K562 (cell line): ENCODE measurements around the gene PRKAG2. TPM values are rescaled to one million over a fixed set of nuclear protein-coding genes. Genes with fewer than 3 reads are reported as not detected.

ENCODE experiments used
- ATAC-seq: fragments of 200-7000 bp; cut with Tn5 transposase; 3 replicates; pipeline ENCODE4 v1.9.1; 2020; ENCODE audit warnings: moderate library complexity
- BruUV-seq: library from RNA; stranded (reverse); fragments of 400-500 nt; replicated peaks from 2 replicates; lab custom pipeline; 2021; lab: Mats Ljungman, UMichigan
- CTCF ChIA-PET: fragments of 300-600 bp; formaldehyde crosslinking; extraction: SDS; loops from one replicate; lab custom pipeline; 2021; ENCODE audit warnings: low intra/inter-chr PET ratio; lab: Yijun Ruan, JAX
- POLR2A ChIA-PET: fragments of 300-600, 350-650 bp; sonication (Branson Sonifier 250); formaldehyde crosslinking; extraction: SDS; loops from one replicate; lab custom pipeline; 2021; ENCODE audit warnings: antibody characterized with exemption, inconsistent platforms; lab: Yijun Ruan, JAX
- DNase-seq, 4 experiments: peaks; one replicate each; pipeline versions ENCODE4 v3.0.0 to v3.0.0-alpha.2; 2011 to 2018; ENCODE audit warnings: low spot score in 3 of 4, mixed read lengths in 3 of 4; ENCODE audit errors: extremely low read depth in 1 of 4
- FAIRE-seq: peaks from 2 replicates; lab custom pipeline; 2011; peaks lifted over from hg19 to GRCh38; lab: Jason Lieb, UNC
- H2AFZ ChIP-seq: 2 replicates; pipeline ENCODE4 v1.6.0; 2011; ENCODE audit warnings: low read depth, low read length, control low read depth, inconsistent platforms
- H3K27ac ChIP-seq: fragments of 200-600 bp; 3 replicates; pipeline ENCODE4 v1.8.0; 2011; ENCODE audit warnings: low read depth, mild to moderate bottlenecking, control low read depth, inconsistent platforms, low read length, moderate library complexity, mixed read lengths; ENCODE audit errors: extremely low read depth
- H3K27me3 ChIP-seq, 2 experiments: fragments of 300-600 bp in 1 of 2; 2 replicates in 1 of 2; 3 replicates in 1 of 2; pipeline versions ENCODE4 v1.6.0 to v1.8.0; 2011; ENCODE audit warnings: inconsistent platforms in 2 of 2, low read length in 2 of 2, mild to moderate bottlenecking in 1 of 2, mixed read lengths in 1 of 2, moderate library complexity in 1 of 2; ENCODE audit not compliant: control insufficient read depth in 2 of 2, insufficient read depth in 2 of 2
- H3K36me3 ChIP-seq: fragments of 300-600 bp; 3 replicates; pipeline ENCODE4 v1.8.0; 2011; ENCODE audit warnings: mild to moderate bottlenecking, low read length, inconsistent platforms; ENCODE audit not compliant: control insufficient read depth, insufficient read depth
- H3K4me1 ChIP-seq, 2 experiments: fragments of 200-600 bp in 1 of 2; replicated peaks in 1 of 2; 2 replicates in 1 of 2; 3 replicates in 1 of 2; pipeline versions ENCODE4 v1.5.1 to v1.8.0; 2011; ENCODE audit warnings: inconsistent platforms in 2 of 2, low read length in 2 of 2, mild to moderate bottlenecking in 1 of 2, mixed read lengths in 1 of 2, moderate library complexity in 1 of 2; ENCODE audit not compliant: control insufficient read depth in 2 of 2, insufficient read depth in 2 of 2
- H3K4me2 ChIP-seq: 2 replicates; pipeline ENCODE4 v1.6.1; 2011; ENCODE audit warnings: low read length, control low read depth, inconsistent platforms, mixed read lengths; ENCODE audit not compliant: insufficient read depth
- H3K4me3 ChIP-seq: fragments of 200-600 bp; sonication (generic), shearing (Covaris generic); 2 replicates; pipeline ENCODE4 v1.5.1; 2016; ENCODE audit warnings: control low read depth, inconsistent platforms
- H3K79me2 ChIP-seq: fragments of 200-600 bp; 3 replicates; pipeline ENCODE4 v1.8.0; 2011; ENCODE audit warnings: low read length, inconsistent platforms; ENCODE audit not compliant: control insufficient read depth, insufficient read depth
- H3K9ac ChIP-seq, 2 experiments: 2 replicates each; pipeline versions ENCODE4 v1.6.0 to v1.6.1; 2011; ENCODE audit warnings: low read depth in 2 of 2, low read length in 2 of 2, control low read depth in 1 of 2, inconsistent platforms in 1 of 2, mild to moderate bottlenecking in 1 of 2, mixed read lengths in 1 of 2; ENCODE audit not compliant: insufficient read depth in 1 of 2
- H3K9me1 ChIP-seq: one replicate; pipeline ENCODE4 v1.6.0; 2011; ENCODE audit warnings: inconsistent platforms, mild to moderate bottlenecking, low read length, moderate library complexity; ENCODE audit not compliant: control insufficient read depth, insufficient read depth
- H3K9me3 ChIP-seq: replicated peaks from 2 replicates; pipeline ENCODE4 v1.5.1; 2011; ENCODE audit warnings: low read depth, low read length, inconsistent platforms; ENCODE audit not compliant: control insufficient read depth, insufficient read depth
- H4K20me1 ChIP-seq: replicated peaks from 2 replicates; pipeline ENCODE4 v1.6.1; 2011; ENCODE audit warnings: low read length, inconsistent platforms, mixed read lengths; ENCODE audit not compliant: control insufficient read depth, insufficient read depth
- DMBX1 ChIP-seq: fragments of 250-450 bp; sonication (Bioruptor Pico); IDR thresholded peaks from 2 replicates; pipeline ENCODE4 v1.8.0; 2022; ENCODE audit warnings: inconsistent platforms, mild to moderate bottlenecking, moderate library complexity, borderline replicate concordance
- DNMT1 ChIP-seq: fragments of 450-650 bp; IDR thresholded peaks from 2 replicates; pipeline ENCODE4 v1.6.1; 2016; ENCODE audit warnings: antibody characterized with exemption, mild to moderate bottlenecking
- POU5F1 ChIP-seq: fragments of 150-350 bp; IDR thresholded peaks from 2 replicates; pipeline ENCODE4 v1.6.1; 2014; ENCODE audit warnings: borderline replicate concordance, low read length, low read depth, mild to moderate bottlenecking; ENCODE audit not compliant: partially characterized antibody
- WGBS: fragments of 100-300 bp; shearing (Covaris generic); methylation state at CpG from one replicate; pipeline ENCODE4 v1.1.6; 2016; ENCODE audit warnings: low coverage, mixed read lengths; ENCODE audit not compliant: insufficient coverage; ENCODE audit errors: missing lambda C conversion rate; 5-methylcytosine and 5-hydroxymethylcytosine counted together
- in situ Hi-C: fragments of 300-500 bp; cut with MboI; formaldehyde crosslinking; loops from 4 replicates; pipeline ENCODE4 v1.15.0; 2018; ENCODE audit warnings: inconsistent platforms, mixed read lengths
- intact Hi-C: fragments of 100-400 bp; cut with micrococcal nuclease; formaldehyde crosslinking; loops from 2 replicates; pipeline ENCODE4 v1.14.2; 2022
- polyA plus RNA-seq, 8 experiments: library from polyadenylated mRNA; depleted of rRNA in 4 of 8; stranded (reverse) in 5 of 8; unstranded in 3 of 8; fragments of >200 nt; fragmentation: Nextera tagmentation in 2 of 8; fragmentation: Illumina TruSeq in 1 of 8; extraction: Ambion mirVana in 2 of 8; extraction: Trizol in 1 of 8; gene quantifications; 2 replicates each; pipeline versions ENCODE4 v1.2.1 to v1.2.3, GENCODE V29; 2011 to 2014; ENCODE audit warnings: inconsistent platforms in 1 of 8, missing spikeins in 1 of 8
- total RNA-seq, 7 experiments: library from RNA; depleted of rRNA in 6 of 7; stranded (reverse); fragments of >200 nt in 6 of 7; fragmentation: Illumina TruSeq in 2 of 7; extraction: Trizol in 2 of 7; gene quantifications; 2 replicates each; pipeline versions ENCODE4 v1.2.1 to v1.2.3, GENCODE V29; 2011 to 2021; ENCODE audit warnings: low replicate concordance in 1 of 7
- TF ChIP-seq, protein P1 (sequence below), 2 experiments: fragments of 450-650 bp in 1 of 2; sonication (generic) in 1 of 2; formaldehyde crosslinking; conservative IDR thresholded peaks; 2 replicates each; pipeline versions ENCODE4 v1.4.0 to v1.8.1; 2020 to 2022; ENCODE audit warnings: mild to moderate bottlenecking in 1 of 2, missing genetic modification reagents in 1 of 2
- TF ChIP-seq, protein P2 (sequence below), 2 experiments: IDR thresholded peaks; 2 replicates each; pipeline ENCODE4 v1.6.1; 2012; ENCODE audit warnings: improper control_type of control experiment in 2 of 2, low read depth in 2 of 2, low read length in 2 of 2, borderline replicate concordance in 1 of 2
- TF ChIP-seq, protein P3 (sequence below): fragments of 450-650 bp; IDR thresholded peaks from 2 replicates; pipeline ENCODE4 v1.6.1; 2016; ENCODE audit warnings: mild to moderate bottlenecking
- TF ChIP-seq, protein P4 (sequence below): fragments of 250-450 bp; sonication (Bioruptor Pico); IDR thresholded peaks from 2 replicates; pipeline ENCODE4 v1.8.0; 2022; ENCODE audit warnings: inconsistent platforms, mild to moderate bottlenecking, moderate library complexity, borderline replicate concordance
- TF ChIP-seq, protein P5 (sequence below): conservative IDR thresholded peaks from 2 replicates; pipeline ENCODE4 v1.6.1; 2011; ENCODE audit warnings: low read depth, mild to moderate bottlenecking, low read length; ENCODE audit not compliant: control insufficient read depth

The PRKAG2 gene
- total and polyA plus RNA-seq, 9 of the 15 experiments (the other 6 are each of a cell fraction or from before 2014, with no cell fraction given): 0.99 to 5.6 (median 3.3) TPM

DNA sequence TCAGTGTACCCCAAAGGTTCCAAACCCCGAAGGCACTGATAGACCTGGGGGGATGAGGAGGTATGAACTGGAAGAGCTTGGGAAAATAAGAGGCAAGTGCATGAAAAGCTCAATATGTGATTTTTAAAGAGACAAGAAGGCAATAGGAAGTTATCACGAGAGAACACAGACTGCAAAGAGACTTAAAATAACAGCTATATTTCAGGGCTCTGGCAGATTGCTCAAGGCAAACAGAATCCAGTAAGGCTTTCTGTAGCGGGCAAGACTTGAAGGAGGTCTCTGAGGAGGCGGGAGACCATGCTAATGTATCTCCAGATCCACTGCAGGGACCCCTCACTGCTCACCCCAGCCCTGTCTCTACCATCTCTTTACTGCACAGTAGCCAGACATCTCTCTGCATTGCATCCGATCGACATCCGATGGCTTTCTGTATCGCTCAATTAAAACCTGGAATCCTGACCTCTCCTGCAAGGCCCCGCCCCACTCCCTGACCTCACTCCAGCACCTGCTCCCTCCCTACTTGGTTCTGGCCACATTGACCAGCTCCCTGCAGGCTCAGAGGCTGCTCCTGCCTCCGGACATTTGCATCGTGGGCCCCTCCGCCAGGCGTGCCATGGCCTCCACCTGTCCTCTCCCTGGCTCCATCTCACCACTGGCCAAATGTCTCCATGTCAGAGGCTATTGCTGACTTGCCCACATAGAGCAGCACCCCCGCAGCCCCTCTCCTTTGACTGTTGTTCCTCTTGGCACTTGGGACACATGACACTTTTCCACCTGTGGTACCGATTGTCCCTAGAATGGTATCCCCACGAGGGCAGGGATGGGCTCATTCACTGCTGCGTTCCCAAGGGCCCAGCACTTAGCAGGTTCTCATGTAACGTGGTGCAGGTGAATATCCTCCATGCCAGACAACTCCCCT is 118.0 kb downstream of the PRKAG2 start (continued):
- TF ChIP-seq, protein P1, sequence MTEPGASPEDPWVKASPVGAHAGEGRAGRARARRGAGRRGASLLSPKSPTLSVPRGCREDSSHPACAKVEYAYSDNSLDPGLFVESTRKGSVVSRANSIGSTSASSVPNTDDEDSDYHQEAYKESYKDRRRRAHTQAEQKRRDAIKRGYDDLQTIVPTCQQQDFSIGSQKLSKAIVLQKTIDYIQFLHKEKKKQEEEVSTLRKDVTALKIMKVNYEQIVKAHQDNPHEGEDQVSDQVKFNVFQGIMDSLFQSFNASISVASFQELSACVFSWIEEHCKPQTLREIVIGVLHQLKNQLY (CRISPR knock-in tag; conservative IDR thresholded peaks at IDR 0.05): no peak
- TF ChIP-seq, all 486 proteins: peak for 0

DNA sequence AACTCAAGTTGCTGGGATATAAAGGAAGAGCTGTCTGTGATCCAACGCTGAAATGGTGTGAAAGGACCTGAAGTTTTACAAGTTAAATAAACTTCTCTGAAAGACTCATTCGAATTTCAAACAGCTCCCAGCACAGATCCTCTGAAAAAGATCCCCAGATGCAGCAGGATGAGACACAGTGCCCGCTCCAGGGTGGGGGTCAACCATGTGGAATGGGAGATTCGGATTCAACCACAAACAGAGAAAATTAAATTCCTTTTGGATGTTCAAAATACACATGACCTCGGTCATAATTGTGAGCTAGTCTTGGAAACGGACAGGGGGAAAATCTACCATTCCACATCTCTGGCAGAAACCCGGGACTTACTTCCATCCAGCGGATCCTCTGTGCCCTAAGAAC is 119.6 kb downstream of the PRKAG2 start:
- no peak for DNase-seq
- peaks cover 0 to 12% of the 10 kb centered on the region in 2 experiments; a peak in 3 of 5 replicates for H3K4me1 ChIP-seq
- TF ChIP-seq, protein P2, sequence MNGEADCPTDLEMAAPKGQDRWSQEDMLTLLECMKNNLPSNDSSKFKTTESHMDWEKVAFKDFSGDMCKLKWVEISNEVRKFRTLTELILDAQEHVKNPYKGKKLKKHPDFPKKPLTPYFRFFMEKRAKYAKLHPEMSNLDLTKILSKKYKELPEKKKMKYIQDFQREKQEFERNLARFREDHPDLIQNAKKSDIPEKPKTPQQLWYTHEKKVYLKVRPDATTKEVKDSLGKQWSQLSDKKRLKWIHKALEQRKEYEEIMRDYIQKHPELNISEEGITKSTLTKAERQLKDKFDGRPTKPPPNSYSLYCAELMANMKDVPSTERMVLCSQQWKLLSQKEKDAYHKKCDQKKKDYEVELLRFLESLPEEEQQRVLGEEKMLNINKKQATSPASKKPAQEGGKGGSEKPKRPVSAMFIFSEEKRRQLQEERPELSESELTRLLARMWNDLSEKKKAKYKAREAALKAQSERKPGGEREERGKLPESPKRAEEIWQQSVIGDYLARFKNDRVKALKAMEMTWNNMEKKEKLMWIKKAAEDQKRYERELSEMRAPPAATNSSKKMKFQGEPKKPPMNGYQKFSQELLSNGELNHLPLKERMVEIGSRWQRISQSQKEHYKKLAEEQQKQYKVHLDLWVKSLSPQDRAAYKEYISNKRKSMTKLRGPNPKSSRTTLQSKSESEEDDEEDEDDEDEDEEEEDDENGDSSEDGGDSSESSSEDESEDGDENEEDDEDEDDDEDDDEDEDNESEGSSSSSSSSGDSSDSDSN (IDR thresholded peaks at IDR 0.05; ENCODE audit: borderline replicate concordance in 1 of 2, low read depth in 2 of 2, low read length in 2 of 2): no peak
- TF ChIP-seq, protein P3, sequence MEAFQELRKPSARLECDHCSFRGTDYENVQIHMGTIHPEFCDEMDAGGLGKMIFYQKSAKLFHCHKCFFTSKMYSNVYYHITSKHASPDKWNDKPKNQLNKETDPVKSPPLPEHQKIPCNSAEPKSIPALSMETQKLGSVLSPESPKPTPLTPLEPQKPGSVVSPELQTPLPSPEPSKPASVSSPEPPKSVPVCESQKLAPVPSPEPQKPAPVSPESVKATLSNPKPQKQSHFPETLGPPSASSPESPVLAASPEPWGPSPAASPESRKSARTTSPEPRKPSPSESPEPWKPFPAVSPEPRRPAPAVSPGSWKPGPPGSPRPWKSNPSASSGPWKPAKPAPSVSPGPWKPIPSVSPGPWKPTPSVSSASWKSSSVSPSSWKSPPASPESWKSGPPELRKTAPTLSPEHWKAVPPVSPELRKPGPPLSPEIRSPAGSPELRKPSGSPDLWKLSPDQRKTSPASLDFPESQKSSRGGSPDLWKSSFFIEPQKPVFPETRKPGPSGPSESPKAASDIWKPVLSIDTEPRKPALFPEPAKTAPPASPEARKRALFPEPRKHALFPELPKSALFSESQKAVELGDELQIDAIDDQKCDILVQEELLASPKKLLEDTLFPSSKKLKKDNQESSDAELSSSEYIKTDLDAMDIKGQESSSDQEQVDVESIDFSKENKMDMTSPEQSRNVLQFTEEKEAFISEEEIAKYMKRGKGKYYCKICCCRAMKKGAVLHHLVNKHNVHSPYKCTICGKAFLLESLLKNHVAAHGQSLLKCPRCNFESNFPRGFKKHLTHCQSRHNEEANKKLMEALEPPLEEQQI: no peak
- TF ChIP-seq, protein P4, sequence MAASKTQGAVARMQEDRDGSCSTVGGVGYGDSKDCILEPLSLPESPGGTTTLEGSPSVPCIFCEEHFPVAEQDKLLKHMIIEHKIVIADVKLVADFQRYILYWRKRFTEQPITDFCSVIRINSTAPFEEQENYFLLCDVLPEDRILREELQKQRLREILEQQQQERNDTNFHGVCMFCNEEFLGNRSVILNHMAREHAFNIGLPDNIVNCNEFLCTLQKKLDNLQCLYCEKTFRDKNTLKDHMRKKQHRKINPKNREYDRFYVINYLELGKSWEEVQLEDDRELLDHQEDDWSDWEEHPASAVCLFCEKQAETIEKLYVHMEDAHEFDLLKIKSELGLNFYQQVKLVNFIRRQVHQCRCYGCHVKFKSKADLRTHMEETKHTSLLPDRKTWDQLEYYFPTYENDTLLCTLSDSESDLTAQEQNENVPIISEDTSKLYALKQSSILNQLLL: no peak
- TF ChIP-seq, protein P5, sequence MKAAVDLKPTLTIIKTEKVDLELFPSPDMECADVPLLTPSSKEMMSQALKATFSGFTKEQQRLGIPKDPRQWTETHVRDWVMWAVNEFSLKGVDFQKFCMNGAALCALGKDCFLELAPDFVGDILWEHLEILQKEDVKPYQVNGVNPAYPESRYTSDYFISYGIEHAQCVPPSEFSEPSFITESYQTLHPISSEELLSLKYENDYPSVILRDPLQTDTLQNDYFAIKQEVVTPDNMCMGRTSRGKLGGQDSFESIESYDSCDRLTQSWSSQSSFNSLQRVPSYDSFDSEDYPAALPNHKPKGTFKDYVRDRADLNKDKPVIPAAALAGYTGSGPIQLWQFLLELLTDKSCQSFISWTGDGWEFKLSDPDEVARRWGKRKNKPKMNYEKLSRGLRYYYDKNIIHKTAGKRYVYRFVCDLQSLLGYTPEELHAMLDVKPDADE: no peak
- TF ChIP-seq DMBX1 (no peak), DNMT1 (no peak), POU5F1 (no peak)

More for the DNA sequence above, 119.6 kb downstream of the PRKAG2 start:
- in situ Hi-C loops (no loop called here), intact Hi-C loops (loop anchor here (5.0 kb wide), 1 partner anchor 305 kb away; no protein-coding TSS in a partner anchor)
- Histone ChIP-seq H3K9ac (no peak overlapping the region), H4K20me1 (0 out of 2 replicates have a peak, but pooled peaks cover 8% of the 10 kb centered on the region), H3K9me3 (no peaks in the 10 kb centered on the region), H3K4me2 (no peak overlapping the region), H3K4me3 (no peak overlapping the region), H3K9me1 (no peaks in the 10 kb centered on the region), H3K36me3 (no peaks in the 10 kb centered on the region), H3K79me2 (no peaks in the 10 kb centered on the region), H3K27ac (no peak overlapping the region), H3K27me3 (peaks cover 31 to 74% of the 10 kb centered on the region in 2 experiments; a peak in 4 of 5 replicates), H2AFZ (no peak overlapping the region)
- POLR2A ChIA-PET: interaction anchor here (0.6 to 1.1 kb wide), 4 partner anchors 10 to 231 kb away, joined by 3 read pairs; no protein-coding TSS in a partner anchor
- FAIRE-seq (no peak), ATAC-seq (no peak)
- WGBS: 2% methylated on average over 8 of the region's 8 CpGs
- no TSS peak for BruUV-seq
- CTCF ChIA-PET: interaction anchor here (0.6 to 3.6 kb wide), 4 partner anchors 29 to 442 kb away, joined by 3 to 19 read pairs (median 3); no protein-coding TSS in a partner anchor
